ENCODE data around the gene CSKMT. TPM values are rescaled to one million over a fixed set of nuclear protein-coding genes. Genes with fewer than 3 reads are reported as not detected.

CSKMT gene
- total and polyA plus RNA-seq, 8 donors = 4.0 to 25.4 (median 7.7) TPM

DNA sequence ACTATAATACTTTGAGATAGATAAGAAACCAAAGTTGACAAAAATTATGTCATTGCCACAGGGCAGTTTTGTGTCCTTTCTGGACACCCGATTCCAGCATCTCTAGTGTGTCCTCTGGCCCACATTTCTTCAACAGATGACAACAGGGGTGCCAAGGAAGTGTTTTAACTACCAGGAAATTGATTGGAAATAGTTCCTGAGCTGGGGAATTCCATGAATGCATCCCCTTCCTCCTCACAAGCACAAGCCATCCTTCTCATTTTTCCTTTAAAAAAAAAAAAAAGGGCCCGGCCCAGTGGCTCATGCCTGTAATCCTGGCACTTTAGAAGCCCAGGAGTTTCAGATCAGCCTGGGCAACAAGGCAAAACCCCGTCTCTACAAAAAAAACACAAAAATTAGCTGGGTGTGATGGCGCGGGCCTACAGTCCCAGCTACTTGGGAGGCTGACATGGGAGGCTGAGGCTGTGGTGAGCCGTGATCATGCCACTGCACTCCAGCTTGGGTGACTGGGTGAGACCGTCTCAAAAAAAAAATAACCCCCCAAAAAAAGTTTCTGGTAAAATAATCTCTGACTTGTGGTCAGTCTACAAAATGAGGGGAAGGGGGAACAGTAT, 42.5 kb upstream of the CSKMT start:
- ATAC-seq = no peak
- FAIRE-seq = no peak
- Histone ChIP-seq H3K4me1 (peaks cover 0 to 9% (median 7%) of the 10 kb centered on the region in 3 donors), H3K27ac (peak overlapping the region; percentile 49 to 84 (median 74)), H3K36me3 (peaks cover 5 to 21% (median 19%) of the 10 kb centered on the region in 3 donors), H3K4me3 (peak overlapping the region in 3 of 4 donors; percentile 10 to 79 (median 55)), H3K9me3 (no peaks in the 10 kb centered on the region), H3K27me3 (no peaks in the 10 kb centered on the region)
- intact Hi-C loops (cut with DNase I) = no loop called here
- no peak for TF ChIP-seq CTCF (IDR thresholded peaks at IDR 0.05)
- no peak for DNase-seq
- 89 to 94% methylated on average over 7 of the region's 7 CpGs for WGBS, 2 donors

DNA sequence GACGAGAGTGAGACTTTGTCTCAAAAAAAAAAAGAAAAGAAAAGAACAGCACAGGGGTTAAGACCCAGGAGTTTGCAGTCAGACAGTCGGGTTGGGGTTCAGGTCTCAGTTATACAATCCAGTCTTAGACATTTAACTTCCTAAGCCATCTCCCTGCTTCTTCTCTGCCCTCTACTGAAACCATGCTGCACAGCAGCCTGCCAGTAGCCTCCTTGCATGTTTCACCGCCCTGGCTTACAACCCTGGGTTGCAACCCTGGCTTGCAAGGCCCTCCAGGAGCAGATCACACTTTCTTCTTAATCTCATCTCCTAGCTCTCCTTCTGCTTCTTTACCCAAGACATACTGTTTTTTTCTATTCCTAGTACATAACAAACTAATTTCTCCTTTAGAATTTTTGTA, 37.4 kb upstream of the CSKMT start:
- no peak for ATAC-seq
- Histone ChIP-seq H3K36me3 (peaks cover 8 to 69% (median 44%) of the 10 kb centered on the region in 3 donors), H3K27ac (no peak overlapping the region), H3K9me3 (no peaks in the 10 kb centered on the region), H3K27me3 (no peaks in the 10 kb centered on the region), H3K4me3 (no peak overlapping the region), H3K4me1 (no peaks in the 10 kb centered on the region)
- no peak for TF ChIP-seq CTCF (IDR thresholded peaks at IDR 0.05)
- no peak for FAIRE-seq
- intact Hi-C loops (cut with DNase I) = no loop called here
- 89 to 93% methylated on average over 3 of the region's 3 CpGs for WGBS, 2 donors
- no peak for DNase-seq

- H3K4me1 ChIP-seq = no peaks in the 10 kb centered on the region
- no peak overlapping the region for H3K27ac ChIP-seq
- no peak overlapping the region for H3K4me3 ChIP-seq
- peak in 1 of 4 donors; percentile 28 for ATAC-seq
- no peaks in the 10 kb centered on the region for H3K27me3 ChIP-seq
- intact Hi-C loops (cut with DNase I) = no loop called here
- no peaks in the 10 kb centered on the region for H3K9me3 ChIP-seq
- WGBS, 2 donors = 65 to 71% methylated on average over 6 of the region's 6 CpGs
- peaks cover 3 to 93% (median 45%) of the 10 kb centered on the region in 3 donors for H3K36me3 ChIP-seq
- DNase-seq = no peak
- no peak for TF ChIP-seq CTCF (IDR thresholded peaks at IDR 0.05)
- no peak for FAIRE-seq
These were observed 32.6 kb upstream of the CSKMT start for GRCh38 chr11:62632492-62632891.

DNA sequence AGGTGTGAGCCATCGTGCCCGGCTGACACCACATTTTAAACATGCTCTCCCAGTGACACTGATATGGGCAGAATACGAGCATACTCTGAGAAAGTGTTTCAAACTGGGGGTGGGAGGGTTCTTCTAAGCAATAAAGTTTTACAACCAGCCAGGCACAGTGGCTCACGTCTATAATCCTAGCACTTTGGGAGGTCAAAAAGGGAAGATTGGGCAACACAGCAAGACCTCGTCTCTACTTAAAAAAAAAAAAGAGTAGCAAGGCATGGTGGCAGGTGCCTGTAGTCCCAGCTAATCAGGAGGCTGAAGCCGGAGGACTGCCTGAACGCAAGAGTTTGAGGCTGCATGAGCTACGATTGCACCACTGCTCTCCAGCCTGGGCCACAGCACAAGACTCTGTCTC, 20.9 kb upstream of the CSKMT start:
- no peak for TF ChIP-seq CTCF (IDR thresholded peaks at IDR 0.05)
- DNase-seq (no peak), ATAC-seq (no peak), FAIRE-seq (no peak)
- no peak overlapping the region for H3K27ac ChIP-seq
- intact Hi-C loops (cut with DNase I) = no loop called here
- 83 to 89% methylated on average over 8 of the region's 8 CpGs for WGBS, 2 donors
- peaks cover 0 to 8% (median under 1%) of the 10 kb centered on the region in 3 donors for H3K36me3 ChIP-seq
- H3K4me1 ChIP-seq = peaks cover 6 to 13% (median 8%) of the 10 kb centered on the region in 3 donors
- no peaks in the 10 kb centered on the region for H3K27me3 ChIP-seq
- H3K4me3 ChIP-seq = no peak overlapping the region
- H3K9me3 ChIP-seq = no peaks in the 10 kb centered on the region

GRCh38 chr11:62645671-62645945, 19.5 kb upstream of the CSKMT start:
- 6 to 9% methylated on average over 11 of the region's 11 CpGs for WGBS, 2 donors
- no peak for TF ChIP-seq CTCF (IDR thresholded peaks at IDR 0.05)
- Histone ChIP-seq H3K4me3 (peak overlapping the region; percentile 82 to 98 (median 92)), H3K27ac (peak overlapping the region in 2 of 4 donors; percentile 81 to 87), H3K27me3 (no peaks in the 10 kb centered on the region), H3K9me3 (no peaks in the 10 kb centered on the region), H3K4me1 (peaks cover 6 to 13% (median 8%) of the 10 kb centered on the region in 3 donors), H3K36me3 (peaks cover 0 to 14% (median 3%) of the 10 kb centered on the region in 3 donors)
- ATAC-seq (no peak), FAIRE-seq (no peak), DNase-seq (no peak)
- intact Hi-C loops (cut with DNase I) = no loop called here

Measured in pancreas (tissue), 10 donors.